Fibroblast of skin of right quadriceps (primary cell): Measurements from ENCODE around the gene MICAL1.
A peak's percentile ranks its signal among the peaks of the same experiment; 100 is the strongest.

Experiments
- DNase-seq: peaks from one replicate; pipeline ENCODE4 v3.0.0-alpha.2; 2013

MICAL1 gene

DNA sequence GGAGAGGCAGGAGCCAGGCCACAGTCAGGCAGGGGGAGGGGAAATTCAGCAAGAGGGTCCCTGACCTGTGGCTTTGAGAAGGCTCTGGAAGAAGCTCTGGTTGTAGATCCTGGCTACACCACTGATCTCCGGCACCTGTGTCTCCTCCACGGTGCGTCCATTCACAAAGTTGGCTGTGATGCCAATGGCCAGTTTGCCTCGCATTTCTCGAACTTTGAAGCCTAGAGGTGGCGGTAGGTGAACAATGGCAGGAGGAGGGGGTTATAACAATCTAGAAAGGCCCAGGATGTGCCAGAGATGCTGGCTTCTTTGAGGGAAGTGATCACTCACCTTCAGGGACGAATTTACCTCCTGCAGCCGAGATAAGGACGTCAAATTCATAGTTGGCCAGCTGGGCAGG, 3.4 kb downstream of the MICAL1 start:
- DNase-seq = no peak

DNA sequence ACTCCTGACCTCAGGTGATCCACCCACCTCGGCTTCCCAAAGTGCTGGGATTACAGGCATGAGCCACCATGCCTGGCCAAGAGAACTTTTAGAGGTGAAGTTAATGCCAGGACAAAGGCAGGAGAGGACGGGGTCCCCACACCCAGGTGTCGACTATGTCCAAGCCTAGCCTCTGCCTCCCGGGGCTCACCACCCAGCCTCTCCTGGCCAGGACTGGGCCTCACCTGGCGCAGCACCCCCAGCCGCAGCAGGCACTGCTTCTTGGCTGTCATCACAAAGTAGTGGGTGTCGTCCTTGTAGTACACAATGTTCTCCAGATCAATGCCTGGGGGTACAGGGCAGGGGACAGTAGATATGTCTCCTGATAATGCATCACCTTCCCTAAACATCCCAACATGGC, 4.2 kb downstream of the MICAL1 start:
- DNase-seq = no peak

DNA sequence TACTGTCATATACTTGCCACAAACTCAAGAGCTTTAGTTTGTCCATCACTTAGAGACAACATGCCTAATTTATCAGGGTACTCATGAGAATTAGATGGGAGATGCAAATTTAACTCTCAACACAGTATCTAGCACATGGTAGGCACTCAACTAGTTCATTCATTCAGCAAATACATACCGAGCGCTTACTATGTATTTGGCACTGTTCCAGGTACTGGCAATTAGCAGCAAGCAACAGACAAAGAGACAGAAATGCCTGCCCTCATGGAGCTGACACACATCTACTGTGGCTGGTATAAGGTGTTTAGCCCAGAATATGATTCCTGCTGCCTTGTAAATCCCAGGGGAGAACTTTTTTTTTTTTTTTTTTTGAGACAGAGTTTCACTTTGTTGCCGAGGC, 4.8 kb downstream of the MICAL1 start:
- DNase-seq = no peak

DNA sequence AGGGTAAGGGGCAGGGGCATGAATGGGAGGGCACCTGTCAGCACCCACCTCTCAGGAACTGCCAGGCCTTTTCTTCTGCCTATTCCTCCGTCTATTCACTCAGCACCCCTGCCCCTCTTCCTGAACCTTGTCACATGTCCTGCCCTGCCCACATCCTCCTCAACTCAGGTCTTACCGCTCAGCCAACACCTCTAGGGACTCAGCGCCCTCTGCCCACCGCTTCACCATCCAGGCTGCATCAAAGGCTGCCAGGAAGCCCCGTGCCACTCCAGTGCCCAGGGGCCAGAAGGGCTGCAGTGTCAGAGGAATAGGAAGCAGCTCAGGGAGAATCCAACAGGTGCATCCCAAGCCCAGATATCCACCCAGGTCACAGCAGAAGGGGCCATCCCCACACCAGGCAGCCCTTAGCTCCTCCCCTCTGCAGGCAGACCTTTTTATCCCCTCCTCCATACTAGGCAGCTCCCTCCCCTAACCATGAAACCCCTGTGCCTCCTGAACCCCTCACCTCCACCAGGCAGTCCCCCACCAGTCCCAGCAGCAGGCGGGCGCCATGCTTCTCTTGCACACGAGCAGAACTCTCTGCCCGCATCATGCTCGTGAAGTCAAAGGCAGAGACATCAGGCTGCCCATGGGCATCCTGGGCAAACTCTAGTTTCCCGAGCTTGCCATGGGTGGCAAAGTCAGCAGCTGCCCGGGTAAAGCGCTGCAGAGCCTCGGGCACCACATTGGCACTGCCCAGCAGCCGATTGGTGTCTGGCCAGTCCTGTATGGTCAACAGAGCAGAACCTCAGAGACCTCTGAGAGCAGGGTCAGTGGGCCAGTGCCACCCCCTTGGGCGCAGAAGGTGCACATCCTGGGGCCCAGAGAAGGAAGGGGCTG, 5.5 kb downstream of the MICAL1 start:
- DNase-seq = no peak

DNA sequence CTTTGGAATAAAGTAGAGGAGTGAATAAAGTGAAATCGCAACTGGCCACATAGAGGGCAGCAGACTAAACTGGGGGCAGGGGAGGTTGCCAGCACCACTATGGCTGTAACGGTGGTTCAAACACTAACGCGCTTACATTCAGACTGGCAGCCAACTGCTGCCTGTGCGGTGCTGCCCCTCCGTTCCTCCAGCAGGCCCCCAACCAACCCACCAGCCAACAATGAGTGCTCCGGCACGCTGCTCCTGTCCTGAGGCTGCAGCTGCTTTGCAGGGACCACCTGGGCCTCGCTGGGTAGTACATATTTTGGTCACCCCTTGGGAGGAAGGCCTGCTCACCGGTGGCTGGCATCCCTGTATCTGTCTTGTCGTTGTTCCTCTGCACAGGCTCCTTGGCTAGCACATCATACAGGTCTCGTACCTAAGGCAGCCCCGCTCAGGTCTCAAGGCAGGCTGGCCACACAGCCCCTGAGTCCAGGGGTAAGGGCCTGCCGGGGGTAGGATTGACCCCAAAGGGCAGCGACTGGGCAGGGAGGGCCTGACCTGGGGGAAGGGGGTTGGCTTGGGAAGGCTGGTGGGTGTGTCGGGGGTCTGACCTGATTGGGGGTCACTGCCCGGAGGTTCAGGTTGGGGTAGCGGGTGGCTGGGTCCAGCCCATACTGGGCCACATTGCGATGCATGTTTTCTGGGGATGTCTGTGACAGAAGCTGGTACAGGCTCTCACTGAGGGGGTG, 6.3 kb downstream of the MICAL1 start:
- no peak for DNase-seq

DNA sequence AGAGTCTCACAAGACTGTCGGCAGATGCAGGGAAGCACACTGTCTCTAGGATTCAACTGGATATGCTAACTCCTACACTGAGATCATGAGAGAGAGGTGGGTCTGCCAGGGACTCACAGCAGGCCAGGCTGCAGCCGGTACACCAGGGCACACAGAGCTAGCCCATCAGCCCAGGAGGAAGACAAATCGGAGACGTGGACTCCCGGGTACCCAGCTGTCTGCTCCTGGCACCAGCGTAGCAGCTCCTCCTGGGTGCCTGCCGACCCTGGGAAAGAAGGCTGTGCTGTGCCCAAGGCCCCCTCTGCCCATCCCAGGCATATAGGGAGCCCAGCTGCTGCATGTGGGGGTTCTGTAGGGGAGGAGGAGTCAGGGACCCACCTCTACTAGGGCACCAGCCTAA, 7.0 kb downstream of the MICAL1 start:
- no peak for DNase-seq

DNA sequence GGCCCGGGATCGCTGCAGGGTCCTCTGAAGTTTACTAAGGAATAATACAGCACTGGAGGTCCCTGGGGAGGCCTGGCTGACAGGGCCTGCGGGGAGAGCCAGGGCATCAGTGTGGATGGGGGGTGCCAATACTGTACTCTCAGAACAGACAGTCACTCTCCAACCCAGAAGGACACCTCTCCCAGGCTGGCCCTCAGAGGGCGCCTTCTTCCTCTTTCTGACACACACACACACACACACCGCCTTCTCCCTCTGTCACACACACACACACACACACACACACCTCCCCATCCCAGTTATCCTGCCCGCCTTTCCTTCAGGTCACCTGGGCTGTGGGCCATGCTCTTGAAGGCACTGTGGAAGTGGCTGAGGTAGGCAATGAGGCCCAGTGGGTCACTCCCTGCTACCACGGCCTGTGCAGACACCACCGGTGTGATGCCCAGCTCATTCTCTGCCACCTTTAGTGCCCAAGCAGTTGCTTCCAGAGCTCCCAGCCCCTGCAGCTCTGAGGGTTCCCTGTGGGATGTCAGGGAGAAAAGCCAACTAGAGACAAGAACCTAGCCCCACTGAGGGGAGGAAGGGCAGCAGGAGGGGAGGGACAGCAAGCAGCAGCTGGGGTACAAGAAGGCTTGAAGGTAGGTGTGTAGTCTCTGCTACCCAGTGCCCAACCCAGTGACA, 7.6 kb downstream of the MICAL1 start:
- no peak for DNase-seq

DNA sequence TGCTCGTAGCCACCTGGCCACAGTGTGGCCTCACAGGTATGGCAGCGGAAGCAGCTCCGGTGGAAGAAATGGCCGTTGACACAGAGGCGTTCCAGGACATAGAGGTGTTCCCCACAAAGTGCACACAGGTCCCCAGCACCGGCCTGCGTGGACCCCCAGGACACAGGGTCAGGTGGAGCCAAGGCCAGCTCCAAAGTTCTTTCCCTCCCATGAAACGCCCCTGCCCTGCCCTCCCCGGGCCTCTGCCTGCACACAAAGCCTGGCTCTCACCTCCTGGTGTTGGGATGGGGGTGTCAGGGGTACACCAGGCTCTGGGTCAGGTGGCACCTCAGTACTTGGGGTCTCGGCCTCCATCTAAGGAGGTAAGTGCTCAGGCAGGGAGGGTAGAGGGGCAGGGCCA, 8.5 kb downstream of the MICAL1 start:
- DNase-seq = no peak

DNA sequence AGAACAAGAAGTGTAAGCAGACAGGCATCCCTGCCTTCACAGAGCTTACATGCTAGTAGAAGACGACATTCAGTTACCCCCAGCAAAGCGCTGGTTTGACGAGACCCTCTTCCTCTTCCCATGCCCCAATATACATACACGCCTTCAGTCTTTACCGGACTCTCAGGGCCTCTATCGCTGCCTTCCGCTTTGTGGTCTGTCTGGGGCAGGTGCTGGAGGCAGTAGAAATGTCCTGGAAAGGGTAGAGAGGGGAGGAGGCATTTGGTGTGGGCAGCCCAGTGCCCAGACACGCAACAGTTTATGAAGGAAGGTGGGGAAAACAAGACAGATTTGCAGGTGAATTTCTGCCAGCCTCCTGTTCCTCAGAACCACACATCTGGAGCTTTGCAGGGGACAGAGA, 9.0 kb downstream of the MICAL1 start:
- no peak for DNase-seq

DNA sequence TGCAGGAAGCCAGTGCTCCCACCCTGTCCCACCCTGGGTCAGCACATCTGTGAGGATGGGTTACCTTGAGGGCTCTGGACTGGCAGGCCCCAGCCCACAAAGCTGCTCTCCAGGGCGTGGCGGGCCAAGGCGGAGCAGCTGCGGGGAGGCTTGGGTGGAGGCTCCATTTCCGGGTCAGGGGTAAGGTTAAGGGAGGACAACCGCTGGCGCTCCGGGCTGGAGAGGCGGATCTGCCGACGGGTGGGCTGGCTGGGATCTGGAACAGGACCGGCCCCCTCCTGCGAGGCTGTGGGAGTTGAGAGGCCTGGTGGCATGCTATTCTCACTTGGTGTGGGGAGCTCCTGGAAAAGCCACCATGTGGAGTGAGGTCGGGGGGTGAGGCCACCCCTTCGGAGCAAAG, 9.5 kb downstream of the MICAL1 start:
- no peak for DNase-seq

DNA sequence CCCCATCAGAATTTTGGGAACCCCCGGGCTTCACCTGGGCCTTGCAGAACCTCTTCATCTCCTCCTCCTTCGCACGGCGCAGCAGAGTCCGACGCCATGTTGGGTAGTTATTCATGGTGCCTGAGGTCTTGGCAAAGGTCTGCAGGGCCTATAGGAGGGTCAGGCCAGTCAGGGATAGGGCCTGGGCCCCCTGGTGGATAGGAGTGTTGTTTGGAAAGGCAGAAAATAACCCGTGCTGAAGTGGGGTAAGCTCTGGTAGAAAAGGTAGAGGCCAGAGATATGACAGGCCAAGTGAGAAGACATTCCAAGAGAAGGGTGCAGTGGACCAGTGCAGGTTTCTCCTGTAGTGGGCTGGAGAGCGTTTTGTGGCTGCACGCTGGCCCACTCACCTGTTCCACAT, 10.2 kb downstream of the MICAL1 start:
- no peak for DNase-seq

DNA sequence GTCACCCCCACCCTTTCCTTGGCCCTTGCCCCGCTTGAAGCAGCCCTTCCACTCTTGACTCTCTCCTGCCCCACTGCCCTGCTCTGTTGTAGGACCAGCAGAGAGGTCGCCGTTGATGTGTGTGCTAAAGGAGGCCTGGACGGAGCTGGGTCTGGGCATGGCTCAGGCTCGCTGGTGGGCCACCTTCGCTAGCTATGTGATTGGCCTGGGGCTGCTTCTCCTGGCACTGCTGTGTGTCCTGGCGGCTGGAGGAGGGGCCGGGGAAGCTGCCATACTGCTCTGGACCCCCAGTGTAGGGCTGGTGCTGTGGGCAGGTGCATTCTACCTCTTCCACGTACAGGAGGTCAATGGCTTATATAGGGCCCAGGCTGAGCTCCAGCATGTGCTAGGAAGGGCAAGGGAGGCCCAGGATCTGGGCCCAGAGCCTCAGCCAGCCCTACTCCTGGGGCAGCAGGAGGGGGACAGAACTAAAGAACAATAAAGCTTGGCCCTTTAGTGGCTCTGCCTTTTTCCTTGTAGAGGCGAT, 12.1 kb downstream of the MICAL1 start:
- no peak for DNase-seq

DNA sequence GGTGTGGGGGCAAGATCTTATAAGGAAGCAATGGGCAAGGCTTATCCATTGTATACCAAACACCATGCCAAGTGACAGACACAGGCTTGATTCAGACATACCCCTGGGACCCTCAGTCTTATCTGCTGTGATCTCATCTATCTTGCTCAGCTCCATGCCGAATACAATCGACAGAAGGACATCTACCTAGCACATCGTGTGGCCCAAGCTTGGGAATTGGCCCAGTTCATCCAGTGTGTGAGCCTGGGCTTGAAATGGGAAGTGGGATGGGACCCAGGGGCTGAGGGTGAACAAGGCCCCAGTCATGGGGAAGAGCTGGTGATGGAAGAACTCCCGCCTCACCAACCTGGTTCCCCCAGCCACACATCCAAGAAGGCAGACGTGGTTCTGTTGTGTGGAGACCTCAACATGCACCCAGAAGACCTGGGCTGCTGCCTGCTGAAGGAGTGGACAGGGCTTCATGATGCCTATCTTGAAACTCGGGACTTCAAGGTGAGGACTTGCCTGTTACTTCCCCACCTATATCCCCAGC, 13.1 kb downstream of the MICAL1 start:
- no peak for DNase-seq

DNA sequence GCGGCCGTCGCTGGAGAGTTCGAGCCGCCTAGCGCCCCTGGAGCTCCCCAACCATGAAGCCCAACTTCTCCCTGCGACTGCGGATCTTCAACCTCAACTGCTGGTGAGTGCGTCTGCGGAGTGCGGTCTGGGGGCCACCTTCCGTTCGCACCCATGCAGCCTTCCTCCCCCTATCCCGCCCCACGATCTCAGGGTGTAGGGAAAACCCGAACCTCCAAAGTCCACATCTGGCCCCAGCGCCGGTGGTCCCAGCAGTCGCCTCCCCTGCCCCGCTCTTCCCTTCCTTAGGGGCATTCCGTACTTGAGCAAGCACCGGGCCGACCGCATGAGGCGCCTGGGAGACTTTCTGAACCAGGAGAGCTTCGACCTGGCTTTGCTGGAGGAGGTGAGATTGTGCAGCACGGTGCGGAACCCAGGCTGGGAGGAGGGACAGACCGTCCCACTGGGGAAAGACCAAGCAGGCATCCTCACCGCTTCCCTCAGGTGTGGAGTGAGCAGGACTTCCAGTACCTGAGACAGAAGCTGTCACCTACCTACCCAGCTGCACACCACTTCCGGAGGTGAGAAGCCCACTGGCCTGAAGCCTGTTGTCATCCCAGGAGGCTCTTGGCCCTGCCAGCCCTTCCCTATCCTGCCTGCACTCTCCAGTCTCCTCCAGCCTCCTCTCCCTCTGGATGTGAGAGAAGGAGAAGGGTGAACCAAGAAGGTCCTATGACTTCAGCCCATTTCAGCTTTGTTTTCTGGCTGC, 14.3 kb downstream of the MICAL1 start:
- DNase-seq = no peak

DNA sequence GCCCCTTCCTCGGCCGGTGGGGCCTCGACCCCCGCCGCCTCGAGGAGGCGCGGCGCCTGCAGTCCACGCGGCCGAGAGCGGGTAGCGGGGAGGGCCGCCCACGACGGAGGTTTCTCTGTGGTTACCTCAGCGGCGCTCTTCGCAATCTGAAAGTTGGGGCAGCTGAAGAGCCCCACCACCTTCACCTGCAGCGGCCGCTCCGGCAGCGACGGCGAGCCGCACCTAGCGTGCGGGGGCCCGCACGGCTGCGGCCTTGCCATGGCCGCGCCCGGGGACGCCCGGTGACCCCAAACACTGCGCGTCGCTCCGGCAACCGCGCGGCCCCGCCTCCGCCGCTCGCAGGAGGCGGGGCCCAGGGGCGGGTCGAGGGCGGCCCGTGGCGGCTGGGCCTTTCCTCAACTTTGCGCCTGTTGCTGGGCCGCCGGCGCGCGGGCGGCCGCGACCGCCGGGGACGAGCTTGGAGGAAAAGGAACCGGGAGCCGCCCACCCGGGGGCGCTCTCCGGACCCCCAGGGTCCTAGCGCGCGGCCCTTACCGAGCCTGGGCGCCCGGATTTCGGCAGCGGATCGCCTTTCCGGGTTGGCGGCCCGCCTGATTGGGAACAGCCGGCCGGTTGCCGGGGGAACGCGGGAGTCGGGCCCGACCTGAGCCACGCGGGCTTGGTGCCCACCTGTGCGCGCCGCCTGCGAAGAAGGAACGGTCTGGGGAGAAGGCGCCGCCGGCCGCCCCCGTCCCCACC, 15.1 kb downstream of the MICAL1 start, which contains the start of the genes PPIL6 and SMPD2:
TSS of gene PPIL6 (minus strand) at position 298 of the 738 bp plus-strand sequence. CDS start at position 260, 38 bp downstream.
TSS of gene SMPD2 (plus strand) at position 394 of the 738 bp plus-strand sequence. CDS start 398 bp downstream, outside the sequence.
- peak; percentile 91 for DNase-seq

DNA sequence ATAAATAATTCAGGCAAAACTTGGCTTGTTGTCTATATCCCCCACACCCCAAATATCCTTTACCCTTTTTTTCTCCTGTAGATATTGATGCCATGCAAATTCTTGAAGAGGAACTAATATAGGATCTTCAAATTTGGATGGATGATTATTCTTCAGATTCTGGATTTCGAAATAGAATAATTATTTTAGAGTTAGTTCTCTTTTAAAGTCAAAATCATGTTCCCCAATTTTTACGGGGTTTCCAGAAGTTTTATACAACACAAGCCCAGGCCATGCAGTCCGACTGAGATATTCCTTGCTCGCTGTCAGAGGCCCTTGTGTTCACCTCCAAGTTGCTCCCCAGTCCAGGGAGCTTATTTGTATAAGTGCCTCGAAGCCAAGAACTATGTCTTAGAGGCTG, 19.5 kb downstream of the MICAL1 start:
- no peak for DNase-seq

DNA sequence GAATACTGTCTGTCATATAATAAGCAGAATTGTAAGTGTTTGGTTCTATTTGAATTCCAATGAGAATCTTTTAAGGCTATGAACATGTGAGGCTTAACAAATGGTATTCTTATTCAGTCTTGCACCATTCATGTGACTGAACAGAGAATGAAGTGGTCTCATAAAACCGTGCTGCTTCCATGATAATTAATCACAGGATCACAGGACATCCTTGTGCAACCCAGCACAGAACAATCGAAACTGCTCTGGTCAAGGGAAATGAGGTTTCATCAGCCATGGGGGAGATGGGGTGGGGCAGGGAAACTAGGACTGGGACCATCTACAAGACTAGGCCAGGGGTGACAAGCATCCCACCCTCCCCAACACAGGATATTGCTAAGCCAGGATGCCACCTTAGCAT, 21.1 kb downstream of the MICAL1 start:
- DNase-seq = no peak

DNA sequence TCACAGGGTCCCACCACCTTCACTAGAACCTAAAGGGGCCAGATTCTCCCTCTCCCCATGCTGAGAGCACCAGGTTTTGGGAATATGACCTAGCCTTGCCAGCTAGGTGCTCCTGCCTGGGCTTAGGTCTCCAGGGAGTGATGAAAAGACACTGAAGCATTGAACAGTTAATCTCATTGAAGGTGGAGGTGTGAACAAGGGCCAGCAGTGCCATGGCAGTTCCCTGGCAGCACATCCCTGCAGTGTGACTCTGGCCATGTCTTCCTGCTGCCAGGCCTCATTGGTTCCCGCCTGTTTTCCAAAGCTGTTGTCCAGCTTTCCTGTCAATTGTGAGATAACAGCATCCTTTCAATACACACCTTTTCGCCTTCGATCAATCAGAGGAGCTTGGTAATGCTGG, 26.1 kb downstream of the MICAL1 start:
- no peak for DNase-seq

DNA sequence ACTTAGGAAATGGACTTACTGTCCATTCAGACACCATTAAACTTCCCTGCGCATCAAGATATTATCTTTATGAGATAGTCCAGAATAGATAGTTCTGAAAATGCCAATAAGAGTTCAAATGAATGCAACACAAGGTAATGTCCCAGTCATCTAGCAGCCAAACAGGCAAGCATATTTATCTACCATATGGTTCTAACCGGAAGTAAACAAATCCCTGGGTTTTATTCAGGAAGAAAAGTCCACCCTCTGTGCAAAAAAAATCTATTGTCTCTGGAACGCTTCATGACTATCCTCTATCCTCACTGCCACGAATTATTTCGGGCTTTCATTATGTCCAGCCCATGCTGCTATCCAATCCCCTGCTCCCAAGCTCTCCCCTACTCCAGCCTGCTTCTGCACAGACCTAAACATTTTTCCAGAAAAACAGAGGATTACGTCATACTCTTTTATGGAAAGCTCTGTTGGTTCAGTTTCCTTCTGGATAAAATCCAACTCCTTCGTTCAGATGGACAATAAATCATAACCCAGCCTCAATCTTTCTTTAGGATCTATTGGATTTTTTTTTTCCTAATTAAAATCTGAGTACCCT, 26.6 kb downstream of the MICAL1 start:
- DNase-seq = peak; percentile 62

DNA sequence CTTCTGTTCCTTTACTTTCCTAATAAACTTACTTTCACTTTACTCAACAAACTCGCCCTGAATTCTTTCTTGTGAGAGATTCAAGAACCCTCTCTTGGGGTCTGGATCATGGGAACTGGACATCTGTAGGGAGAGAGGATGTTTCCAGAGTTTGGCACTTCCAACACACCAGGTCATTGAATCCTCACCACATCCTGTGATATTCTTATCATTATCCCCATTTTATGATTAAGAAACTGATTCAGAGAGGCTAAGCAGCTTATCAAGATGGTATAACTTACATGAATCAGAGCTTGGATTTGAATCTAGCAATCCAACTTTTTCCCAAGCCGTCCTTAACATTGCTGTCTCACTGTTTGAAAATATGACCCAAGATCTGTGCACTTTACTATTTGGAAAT, 30.6 kb downstream of the MICAL1 start:
- DNase-seq = no peak

DNA sequence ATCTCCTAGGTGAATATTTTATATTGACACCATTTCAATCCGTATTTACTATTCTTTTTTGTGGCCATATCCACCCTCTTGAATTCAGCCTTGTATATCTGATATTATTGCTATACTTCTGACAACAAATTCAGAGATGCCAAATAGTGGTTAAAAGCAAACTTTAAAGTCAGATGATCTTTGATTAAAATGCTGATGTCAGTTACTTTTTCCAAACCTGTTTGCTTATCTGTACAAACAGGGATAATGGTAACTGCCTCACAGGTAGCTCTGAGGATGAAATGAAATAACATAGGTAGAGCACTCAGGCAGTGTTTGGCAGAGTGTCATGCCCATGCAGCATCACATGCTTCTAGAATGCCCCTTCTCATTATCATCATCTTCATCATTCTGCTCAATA, 34.4 kb downstream of the MICAL1 start:
- no peak for DNase-seq
